ENCODE results near the gene JAKMIP2.

The JAKMIP2 gene

GRCh38 chr5:147633173-147633572 lies 149.4 kb downstream of the JAKMIP2 start:
- Histone ChIP-seq H3K36me3 (ENCODE audit: control insufficient read depth, insufficient read depth, low read length) (peaks cover 27% of the 10 kb centered on the region), H3K27ac (ENCODE audit: low read depth, low read length) (no peak overlapping the region), H3K9me3 (ENCODE audit: control insufficient read depth, insufficient read depth, low read depth, low read length) (no peaks in the 10 kb centered on the region), H3K9ac (ENCODE audit: low read length) (no peak overlapping the region), H3K4me1 (ENCODE audit: control insufficient read depth, insufficient read depth, low read length) (peaks cover 14% of the 10 kb centered on the region), H3K4me3 (ENCODE audit: low read depth, low read length) (no peak overlapping the region), H3K27me3 (ENCODE audit: control insufficient read depth, insufficient read depth, low read length) (no peaks in the 10 kb centered on the region)

GRCh38 chr5:147631428-147632003 lies 151.0 kb downstream of the JAKMIP2 start:
- Histone ChIP-seq H3K27ac (ENCODE audit: low read depth, low read length) (no peak overlapping the region), H3K4me3 (ENCODE audit: low read depth, low read length) (no peak overlapping the region), H3K4me1 (ENCODE audit: control insufficient read depth, insufficient read depth, low read length) (peaks cover 14% of the 10 kb centered on the region), H3K36me3 (ENCODE audit: control insufficient read depth, insufficient read depth, low read length) (peaks cover 19% of the 10 kb centered on the region), H3K9me3 (ENCODE audit: control insufficient read depth, insufficient read depth, low read depth, low read length) (no peaks in the 10 kb centered on the region), H3K9ac (ENCODE audit: low read length) (no peak overlapping the region), H3K27me3 (ENCODE audit: control insufficient read depth, insufficient read depth, low read length) (no peaks in the 10 kb centered on the region)

GRCh38 chr5:147629196-147629595 lies 153.3 kb downstream of the JAKMIP2 start:
- no peaks in the 10 kb centered on the region for H3K27me3 ChIP-seq (ENCODE audit: control insufficient read depth, insufficient read depth, low read length)
- H3K9ac ChIP-seq (ENCODE audit: low read length), result no peak overlapping the region
- H3K9me3 ChIP-seq (ENCODE audit: control insufficient read depth, insufficient read depth, low read depth, low read length), result no peaks in the 10 kb centered on the region
- H3K4me3 ChIP-seq (ENCODE audit: low read depth, low read length), result no peak overlapping the region
- H3K27ac ChIP-seq (ENCODE audit: low read depth, low read length), result no peak overlapping the region
- peaks cover 10% of the 10 kb centered on the region for H3K36me3 ChIP-seq (ENCODE audit: control insufficient read depth, insufficient read depth, low read length)
- peaks cover 14% of the 10 kb centered on the region for H3K4me1 ChIP-seq (ENCODE audit: control insufficient read depth, insufficient read depth, low read length)

- Histone ChIP-seq H3K4me1 (ENCODE audit: control insufficient read depth, insufficient read depth, low read length) (peaks cover 11% of the 10 kb centered on the region), H3K27ac (ENCODE audit: low read depth, low read length) (no peak overlapping the region), H3K9me3 (ENCODE audit: control insufficient read depth, insufficient read depth, low read depth, low read length) (no peaks in the 10 kb centered on the region), H3K4me3 (ENCODE audit: low read depth, low read length) (no peak overlapping the region), H3K36me3 (ENCODE audit: control insufficient read depth, insufficient read depth, low read length) (peaks cover 6% of the 10 kb centered on the region), H3K9ac (ENCODE audit: low read length) (no peak overlapping the region), H3K27me3 (ENCODE audit: control insufficient read depth, insufficient read depth, low read length) (no peaks in the 10 kb centered on the region)
Measured at GRCh38 chr5:147628058-147628895, 154.3 kb downstream of the JAKMIP2 start.

GRCh38 chr5:147626464-147626863 lies 156.1 kb downstream of the JAKMIP2 start:
- Histone ChIP-seq H3K4me3 (ENCODE audit: low read depth, low read length) (no peak overlapping the region), H3K4me1 (ENCODE audit: control insufficient read depth, insufficient read depth, low read length) (no peaks in the 10 kb centered on the region), H3K9me3 (ENCODE audit: control insufficient read depth, insufficient read depth, low read depth, low read length) (no peaks in the 10 kb centered on the region), H3K36me3 (ENCODE audit: control insufficient read depth, insufficient read depth, low read length) (peaks cover 5% of the 10 kb centered on the region; the same call in 1 of the 2 replicates), H3K9ac (ENCODE audit: low read length) (no peak overlapping the region), H3K27me3 (ENCODE audit: control insufficient read depth, insufficient read depth, low read length) (no peaks in the 10 kb centered on the region), H3K27ac (ENCODE audit: low read depth, low read length) (no peak overlapping the region)

- H3K4me3 ChIP-seq (ENCODE audit: low read depth, low read length), result no peak overlapping the region
- no peak overlapping the region for H3K27ac ChIP-seq (ENCODE audit: low read depth, low read length)
- no peaks in the 10 kb centered on the region for H3K4me1 ChIP-seq (ENCODE audit: control insufficient read depth, insufficient read depth, low read length)
- H3K9me3 ChIP-seq (ENCODE audit: control insufficient read depth, insufficient read depth, low read depth, low read length), result no peaks in the 10 kb centered on the region
- H3K9ac ChIP-seq (ENCODE audit: low read length), result no peak overlapping the region
- no peaks in the 10 kb centered on the region for H3K27me3 ChIP-seq (ENCODE audit: control insufficient read depth, insufficient read depth, low read length)
- peaks cover 25% of the 10 kb centered on the region for H3K36me3 ChIP-seq (ENCODE audit: control insufficient read depth, insufficient read depth, low read length)
Measured at GRCh38 chr5:147621016-147621415, 161.5 kb downstream of the JAKMIP2 start.

GRCh38 chr5:147619281-147619878 lies 163.1 kb downstream of the JAKMIP2 start:
- Histone ChIP-seq H3K27ac (ENCODE audit: low read depth, low read length) (no peak overlapping the region), H3K9me3 (ENCODE audit: control insufficient read depth, insufficient read depth, low read depth, low read length) (no peaks in the 10 kb centered on the region), H3K4me1 (ENCODE audit: control insufficient read depth, insufficient read depth, low read length) (no peaks in the 10 kb centered on the region), H3K4me3 (ENCODE audit: low read depth, low read length) (no peak overlapping the region), H3K9ac (ENCODE audit: low read length) (no peak overlapping the region), H3K36me3 (ENCODE audit: control insufficient read depth, insufficient read depth, low read length) (peaks cover 39% of the 10 kb centered on the region), H3K27me3 (ENCODE audit: control insufficient read depth, insufficient read depth, low read length) (no peaks in the 10 kb centered on the region)

GRCh38 chr5:147617711-147618350 lies 164.7 kb downstream of the JAKMIP2 start:
- Histone ChIP-seq H3K27ac (ENCODE audit: low read depth, low read length) (no peak overlapping the region), H3K36me3 (ENCODE audit: control insufficient read depth, insufficient read depth, low read length) (peaks cover 48% of the 10 kb centered on the region), H3K9me3 (ENCODE audit: control insufficient read depth, insufficient read depth, low read depth, low read length) (no peaks in the 10 kb centered on the region), H3K4me1 (ENCODE audit: control insufficient read depth, insufficient read depth, low read length) (no peaks in the 10 kb centered on the region), H3K9ac (ENCODE audit: low read length) (no peak overlapping the region), H3K27me3 (ENCODE audit: control insufficient read depth, insufficient read depth, low read length) (no peaks in the 10 kb centered on the region), H3K4me3 (ENCODE audit: low read depth, low read length) (no peak overlapping the region)

GRCh38 chr5:147617191-147617606 lies 165.3 kb downstream of the JAKMIP2 start:
- Histone ChIP-seq H3K27me3 (ENCODE audit: control insufficient read depth, insufficient read depth, low read length) (no peaks in the 10 kb centered on the region), H3K36me3 (ENCODE audit: control insufficient read depth, insufficient read depth, low read length) (peaks cover 52% of the 10 kb centered on the region)

GRCh38 chr5:147616421-147616820 lies 166.1 kb downstream of the JAKMIP2 start:
- Histone ChIP-seq H3K36me3 (ENCODE audit: control insufficient read depth, insufficient read depth, low read length) (peaks cover 52% of the 10 kb centered on the region), H3K9me3 (ENCODE audit: control insufficient read depth, insufficient read depth, low read depth, low read length) (no peaks in the 10 kb centered on the region)

More at GRCh38 chr5:147617191-147617606, 165.3 kb downstream of the JAKMIP2 start:
- Histone ChIP-seq H3K4me3 (ENCODE audit: low read depth, low read length) (no peak overlapping the region), H3K9me3 (ENCODE audit: control insufficient read depth, insufficient read depth, low read depth, low read length) (no peaks in the 10 kb centered on the region), H3K9ac (ENCODE audit: low read length) (no peak overlapping the region), H3K27ac (ENCODE audit: low read depth, low read length) (no peak overlapping the region), H3K4me1 (ENCODE audit: control insufficient read depth, insufficient read depth, low read length) (no peaks in the 10 kb centered on the region)

GRCh38 chr5:147613359-147613758 lies 169.2 kb downstream of the JAKMIP2 start:
- Histone ChIP-seq H3K27ac (ENCODE audit: low read depth, low read length) (no peak overlapping the region), H3K27me3 (ENCODE audit: control insufficient read depth, insufficient read depth, low read length) (no peaks in the 10 kb centered on the region), H3K9me3 (ENCODE audit: control insufficient read depth, insufficient read depth, low read depth, low read length) (no peaks in the 10 kb centered on the region), H3K9ac (ENCODE audit: low read length) (no peak overlapping the region), H3K4me3 (ENCODE audit: low read depth, low read length) (no peak overlapping the region), H3K4me1 (ENCODE audit: control insufficient read depth, insufficient read depth, low read length) (peaks cover 14% of the 10 kb centered on the region), H3K36me3 (ENCODE audit: control insufficient read depth, insufficient read depth, low read length) (peaks cover 42% of the 10 kb centered on the region)

More at GRCh38 chr5:147616421-147616820, 166.1 kb downstream of the JAKMIP2 start:
- H3K9ac ChIP-seq (ENCODE audit: low read length), result no peak overlapping the region
- no peaks in the 10 kb centered on the region for H3K27me3 ChIP-seq (ENCODE audit: control insufficient read depth, insufficient read depth, low read length)
- peaks cover 5% of the 10 kb centered on the region; the same call in 1 of the 2 replicates for H3K4me1 ChIP-seq (ENCODE audit: control insufficient read depth, insufficient read depth, low read length)
- no peak overlapping the region for H3K27ac ChIP-seq (ENCODE audit: low read depth, low read length)
- no peak overlapping the region for H3K4me3 ChIP-seq (ENCODE audit: low read depth, low read length)

Data from HUES6 (cell line).